GM12872 (cell line): ENCODE measurements around the gene SNRNP48.

Experiments
- TF ChIP-seq, protein P1 (sequence below): IDR thresholded peaks from 3 replicates; pipeline ENCODE4 v1.5.1; 2011; ENCODE audit warnings: low read depth, mild to moderate bottlenecking, low read length, moderate library complexity; ENCODE audit not compliant: insufficient read depth

The SNRNP48 gene

DNA sequence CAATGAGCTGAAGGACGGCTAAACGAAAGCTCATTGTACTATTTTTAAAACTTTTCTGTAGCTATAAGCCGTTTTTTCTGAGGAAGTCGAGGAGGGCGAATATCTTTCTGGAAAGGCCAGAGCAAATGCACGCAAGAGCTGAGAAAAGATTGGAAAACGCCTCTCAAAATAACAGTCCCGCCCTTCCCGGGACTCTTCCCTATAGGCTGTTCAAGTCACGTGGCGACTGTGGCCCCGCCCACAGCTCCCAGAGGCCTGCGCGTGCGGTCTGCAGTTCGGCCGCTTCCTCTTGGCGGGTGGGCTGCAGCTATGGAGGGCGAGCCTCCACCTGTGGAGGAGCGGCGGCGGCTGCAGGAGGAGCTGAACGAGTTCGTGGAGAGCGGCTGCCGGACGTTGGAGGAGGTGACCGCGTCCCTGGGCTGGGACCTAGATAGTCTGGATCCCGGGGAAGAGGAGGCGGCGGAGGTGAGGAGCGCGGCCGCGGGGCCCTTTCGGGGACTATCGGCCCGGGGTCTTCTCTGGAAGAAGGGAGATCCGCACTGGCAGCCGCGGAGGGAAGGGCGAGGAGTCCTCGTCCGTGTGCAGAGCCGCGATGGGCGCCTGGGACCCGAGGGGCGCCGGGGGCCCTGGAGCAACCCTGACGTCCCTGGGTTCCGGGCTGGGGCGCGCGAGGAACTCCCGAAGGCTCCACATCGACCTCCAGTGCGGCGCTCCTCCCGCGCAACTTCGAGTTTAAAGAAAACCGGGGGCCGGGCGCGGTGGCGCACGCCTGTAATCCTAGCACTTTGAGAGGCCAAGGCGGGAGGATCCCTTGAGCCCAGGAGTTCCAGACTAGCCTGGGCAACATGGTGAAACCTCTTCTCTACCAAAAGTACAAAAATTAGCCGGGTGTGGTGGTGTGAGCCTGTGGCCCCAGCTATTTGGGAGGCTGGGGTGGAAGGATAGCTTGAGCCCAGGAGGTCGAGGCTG is at the start of gene SNRNP48:
Gene SNRNP48 (plus strand): TSS at position 250 of the 969 bp plus-strand sequence. CDS start 60 bp downstream, at position 310.
- TF ChIP-seq, protein P1, sequence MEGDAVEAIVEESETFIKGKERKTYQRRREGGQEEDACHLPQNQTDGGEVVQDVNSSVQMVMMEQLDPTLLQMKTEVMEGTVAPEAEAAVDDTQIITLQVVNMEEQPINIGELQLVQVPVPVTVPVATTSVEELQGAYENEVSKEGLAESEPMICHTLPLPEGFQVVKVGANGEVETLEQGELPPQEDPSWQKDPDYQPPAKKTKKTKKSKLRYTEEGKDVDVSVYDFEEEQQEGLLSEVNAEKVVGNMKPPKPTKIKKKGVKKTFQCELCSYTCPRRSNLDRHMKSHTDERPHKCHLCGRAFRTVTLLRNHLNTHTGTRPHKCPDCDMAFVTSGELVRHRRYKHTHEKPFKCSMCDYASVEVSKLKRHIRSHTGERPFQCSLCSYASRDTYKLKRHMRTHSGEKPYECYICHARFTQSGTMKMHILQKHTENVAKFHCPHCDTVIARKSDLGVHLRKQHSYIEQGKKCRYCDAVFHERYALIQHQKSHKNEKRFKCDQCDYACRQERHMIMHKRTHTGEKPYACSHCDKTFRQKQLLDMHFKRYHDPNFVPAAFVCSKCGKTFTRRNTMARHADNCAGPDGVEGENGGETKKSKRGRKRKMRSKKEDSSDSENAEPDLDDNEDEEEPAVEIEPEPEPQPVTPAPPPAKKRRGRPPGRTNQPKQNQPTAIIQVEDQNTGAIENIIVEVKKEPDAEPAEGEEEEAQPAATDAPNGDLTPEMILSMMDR: no peak

DNA sequence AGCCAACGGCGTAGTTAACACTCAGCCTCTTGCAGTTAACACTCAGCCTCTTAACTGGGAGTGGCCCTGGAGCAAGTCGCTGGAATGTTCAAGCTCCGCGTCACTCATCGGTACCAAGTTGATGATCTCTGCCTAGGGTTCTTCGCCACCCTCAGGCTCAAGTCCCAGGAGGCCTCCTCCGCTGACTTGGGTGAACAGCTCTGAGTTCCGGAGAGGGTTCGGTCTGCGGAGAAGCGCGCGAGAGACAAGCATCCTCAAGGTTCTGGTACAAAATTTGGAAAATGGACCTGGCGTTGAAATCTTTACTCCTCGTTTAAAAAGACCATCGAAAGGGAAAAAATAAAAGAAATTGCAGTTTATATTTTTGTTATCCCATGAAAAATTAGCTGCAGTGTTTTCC is 49.4 kb upstream of the SNRNP48 start:
- TF ChIP-seq, protein P1: no peak

DNA sequence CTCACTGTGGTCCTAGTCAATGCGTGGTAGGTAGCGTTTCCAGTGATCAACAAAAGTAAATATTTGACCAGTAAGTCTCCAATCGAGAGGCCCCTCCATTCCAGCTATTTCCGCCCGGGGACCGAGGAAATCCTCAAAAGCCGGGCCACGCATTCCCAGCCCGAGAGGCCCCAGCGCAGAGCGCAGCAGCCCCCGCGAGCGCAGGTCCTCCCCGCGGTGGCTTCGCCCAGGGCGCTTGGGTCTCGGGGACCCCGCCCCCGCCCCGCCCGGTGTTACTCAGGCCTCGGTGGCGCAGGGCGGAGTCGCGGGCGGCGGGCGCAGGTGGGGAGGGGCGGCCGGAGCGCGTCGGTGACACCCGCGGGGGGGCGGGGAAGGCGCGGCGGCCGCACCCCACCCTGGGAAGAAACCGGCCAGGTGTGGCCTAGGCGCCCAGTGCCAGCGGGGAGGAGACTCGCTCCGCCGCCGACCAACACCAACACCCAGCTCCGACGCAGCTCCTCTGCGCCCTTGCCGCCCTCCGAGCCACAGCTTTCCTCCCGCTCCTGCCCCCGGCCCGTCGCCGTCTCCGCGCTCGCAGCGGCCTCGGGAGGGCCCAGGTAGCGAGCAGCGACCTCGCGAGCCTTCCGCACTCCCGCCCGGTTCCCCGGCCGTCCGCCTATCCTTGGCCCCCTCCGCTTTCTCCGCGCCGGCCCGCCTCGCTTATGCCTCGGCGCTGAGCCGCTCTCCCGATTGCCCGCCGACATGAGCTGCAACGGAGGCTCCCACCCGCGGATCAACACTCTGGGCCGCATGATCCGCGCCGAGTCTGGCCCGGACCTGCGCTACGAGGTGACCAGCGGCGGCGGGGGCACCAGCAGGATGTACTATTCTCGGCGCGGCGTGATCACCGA is 48.6 kb upstream of the SNRNP48 start, which contains the start of gene DSP:
Gene DSP (plus strand): TSS at position 497 of the 890 bp plus-strand sequence. CDS start 245 bp downstream, at position 742.
- TF ChIP-seq, protein P1: no peak

- TF ChIP-seq, protein P1: no peak
Observed at GRCh38 chr6:7542065-7542873, 47.7 kb upstream of the SNRNP48 start.

- TF ChIP-seq, protein P1: no peak
Observed at GRCh38 chr6:7542874-7543624, 46.9 kb upstream of the SNRNP48 start.

GRCh38 chr6:7543789-7544424 is 46.1 kb upstream of the SNRNP48 start:
- TF ChIP-seq, protein P1: no peak
